ENCODE data around the gene GALNT10. TPM values are rescaled to one million over a fixed set of nuclear protein-coding genes. Genes with fewer than 3 reads are reported as not detected.

The GALNT10 gene
- total and polyA plus RNA-seq, 10 of the 15 experiments (the other 5 are each of a cell fraction or from before 2014, with no cell fraction given), result 3.9 to 35.4 (median 15.5) TPM

GRCh38 chr5:154316223-154316935 lies 125.8 kb downstream of the GALNT10 start (continued):
- TF ChIP-seq ZBTB11 (CRISPR knock-in tag; IDR thresholded peaks at IDR 0.05) (no peak), RCOR1 (conservative IDR thresholded peaks at IDR 0.05; ENCODE audit: low read depth, low read length) (no peak), NR2C1 (IDR thresholded peaks at IDR 0.05) (no peak), SPI1 (IDR thresholded peaks at IDR 0.05; ENCODE audit: borderline replicate concordance, insufficient read depth, low read depth, low read length) (no peak), NBN (IDR thresholded peaks at IDR 0.05) (no peak), CBX5 (IDR thresholded peaks at IDR 0.05; ENCODE audit: low read depth) (no peak), EP300 (IDR thresholded peaks at IDR 0.05; ENCODE audit: borderline replicate concordance in 1 of 2, control insufficient read depth in 1 of 2, low read depth in 2 of 2, low read length in 2 of 2) (no peak), ELK1 (IDR thresholded peaks at IDR 0.05; ENCODE audit: low read depth, low read length) (no peak)
